IPS DF 4.7 (cell line): ENCODE results near the gene CD52.

ENCODE experiments used
- DNase-seq: peaks from one replicate; pipeline ENCODE4 v3.0.0-alpha.2; 2013; ENCODE audit warnings: low spot score; ENCODE audit errors: extremely low read depth

Gene CD52

DNA sequence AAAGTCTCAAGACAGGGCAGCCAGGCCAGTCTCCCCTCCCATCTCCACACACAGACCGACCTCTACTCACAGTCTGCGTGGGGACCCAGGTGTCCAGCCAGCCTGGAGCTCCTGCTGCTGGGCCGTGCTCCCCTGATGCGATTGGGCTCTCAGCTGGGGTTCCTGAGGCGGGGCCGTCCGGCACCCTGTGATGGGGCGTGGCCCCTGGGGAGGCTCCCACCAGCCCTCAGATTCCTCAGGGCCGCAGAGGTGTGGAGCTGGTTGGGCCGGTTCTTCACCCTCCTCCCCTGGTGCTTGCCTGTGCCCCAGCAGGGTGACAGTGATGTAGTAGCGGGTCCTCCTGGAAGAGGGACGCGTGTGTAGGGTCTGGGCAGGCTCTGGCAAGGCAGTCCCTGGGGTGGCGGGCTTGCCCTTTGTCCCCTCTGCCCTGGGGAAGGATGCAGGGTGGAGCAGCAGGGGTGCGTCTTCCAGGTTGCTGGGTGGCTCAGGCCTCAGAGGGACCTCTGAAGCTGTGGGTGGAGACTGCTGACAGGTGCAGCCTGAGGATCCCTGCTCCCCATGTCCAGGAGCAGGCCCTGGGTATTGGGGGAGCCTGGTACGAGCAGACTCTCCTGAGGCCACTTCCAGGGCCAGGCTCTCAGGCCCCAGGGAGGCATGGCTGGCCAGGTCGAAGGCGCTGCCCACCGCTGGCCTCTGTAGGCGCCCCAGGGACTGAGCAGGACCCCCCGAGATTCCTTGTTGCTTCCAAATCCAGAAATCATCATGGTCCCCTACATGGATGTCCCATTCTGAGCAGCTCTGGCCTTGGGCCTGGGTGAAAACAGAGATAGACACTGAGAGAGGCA, 36.4 kb downstream of the CD52 start, which contains the start of gene CRYBG2:
Gene CRYBG2 (minus strand): TSS at position 155 of the 845 bp plus-strand sequence. CDS start 7,473 bp downstream, outside the sequence.
- no peak for DNase-seq

DNA sequence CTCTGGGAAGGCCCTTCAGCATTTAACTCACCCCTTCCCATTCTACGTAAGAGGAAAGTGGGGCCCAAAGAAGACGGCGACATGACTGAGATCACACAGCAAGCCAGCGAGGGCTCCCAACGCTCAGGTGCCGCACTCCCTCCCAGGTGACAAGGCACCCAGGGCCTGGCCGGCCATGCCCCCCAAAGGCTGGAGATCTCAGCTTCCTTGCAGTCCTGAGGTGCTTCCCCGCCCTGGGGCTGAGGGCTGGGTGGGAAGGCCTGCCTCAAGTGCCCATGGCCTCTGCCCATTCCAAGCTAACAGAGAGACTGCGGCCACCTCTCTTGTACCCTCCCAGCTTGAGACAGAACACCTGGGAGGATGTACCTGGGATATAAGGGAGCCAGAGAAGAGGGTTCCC, 37.2 kb downstream of the CD52 start:
- no peak for DNase-seq

DNA sequence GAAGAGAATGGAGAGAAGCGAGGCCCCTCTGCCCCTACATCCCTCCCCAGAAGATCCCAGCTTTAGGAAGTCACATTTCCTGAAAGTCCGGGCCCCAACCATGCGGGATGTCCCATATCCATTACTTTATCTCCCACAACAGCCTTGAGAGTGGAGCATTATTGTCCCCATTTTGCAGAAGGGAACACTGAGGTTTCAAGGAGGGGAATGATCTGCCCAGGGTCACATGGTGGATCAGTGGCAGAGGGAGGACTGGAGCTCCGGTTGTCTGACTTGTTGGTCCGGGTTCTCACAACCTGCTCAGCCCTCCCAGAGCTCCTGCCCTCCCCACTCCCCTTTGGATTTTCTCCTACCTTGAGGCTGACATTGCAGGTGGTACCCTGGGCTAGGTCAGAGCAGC, 38.3 kb downstream of the CD52 start:
- no peak for DNase-seq

DNA sequence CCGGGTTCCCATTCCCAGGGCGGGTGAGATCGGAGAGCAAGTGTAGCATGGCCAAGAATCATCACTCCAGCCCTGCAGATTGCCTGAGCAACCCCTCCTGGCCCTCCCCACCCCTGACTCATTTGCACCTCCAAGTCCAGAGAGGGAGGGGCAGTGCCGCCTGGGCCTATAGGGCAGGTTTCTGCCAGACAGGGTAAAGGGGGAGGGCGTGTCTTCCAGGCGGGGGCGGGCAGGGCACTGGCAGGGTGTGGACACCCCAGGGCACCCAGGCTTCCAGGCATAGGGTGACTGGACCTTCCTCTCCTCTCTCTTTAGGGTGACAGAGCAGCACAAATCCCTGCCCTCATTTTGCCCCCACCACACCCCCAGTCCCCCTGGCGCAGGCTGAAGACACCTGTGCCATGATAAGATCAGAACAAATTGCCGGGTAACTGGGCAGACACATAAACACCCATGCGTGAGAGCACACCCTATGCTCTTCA, 39.4 kb downstream of the CD52 start:
- DNase-seq: no peak

DNA sequence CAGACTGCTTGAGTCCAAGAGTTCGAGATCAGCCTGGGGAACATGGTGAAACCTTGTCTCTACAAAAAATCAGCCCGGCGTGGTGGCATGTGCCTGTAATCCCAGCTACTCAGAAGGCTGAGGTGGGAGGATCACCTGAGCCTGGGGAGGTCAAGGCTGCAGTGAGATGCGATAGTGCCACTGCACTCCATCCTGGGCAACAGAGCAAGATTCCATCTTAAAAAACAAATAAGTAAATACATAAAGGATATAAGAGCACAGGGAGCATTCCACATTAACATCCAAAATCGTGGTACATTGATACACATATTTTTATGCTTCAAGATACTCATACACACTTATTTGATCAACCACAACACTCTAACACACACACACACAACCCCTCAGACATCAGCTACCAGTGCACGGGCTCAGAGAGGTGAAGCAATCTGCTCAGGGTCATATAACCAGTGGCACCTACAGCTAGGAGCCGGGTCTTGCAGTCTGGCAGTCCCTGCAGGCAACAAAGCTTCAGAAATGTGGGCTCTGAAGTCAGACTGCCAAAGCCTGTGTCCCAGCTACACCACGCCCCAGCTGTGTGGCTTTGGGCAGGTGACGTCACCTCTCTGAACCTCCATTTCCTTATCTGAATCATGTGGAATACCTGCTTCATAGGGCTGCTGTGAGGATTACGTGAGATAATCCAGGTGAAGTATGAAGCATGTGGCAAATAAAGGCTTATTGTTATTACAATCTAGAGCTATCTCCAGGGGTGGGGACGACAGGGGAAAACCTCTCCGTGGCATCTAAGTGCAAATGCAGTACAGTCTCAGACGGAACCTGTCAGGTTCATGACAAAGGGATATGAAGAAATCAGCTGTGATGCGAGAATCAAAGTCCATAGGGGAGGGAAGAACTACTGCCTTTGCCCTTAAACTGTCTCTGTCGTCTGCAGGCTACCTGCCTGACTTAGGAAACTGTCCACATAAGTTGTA, 40.9 kb downstream of the CD52 start:
- DNase-seq: no peak

DNA sequence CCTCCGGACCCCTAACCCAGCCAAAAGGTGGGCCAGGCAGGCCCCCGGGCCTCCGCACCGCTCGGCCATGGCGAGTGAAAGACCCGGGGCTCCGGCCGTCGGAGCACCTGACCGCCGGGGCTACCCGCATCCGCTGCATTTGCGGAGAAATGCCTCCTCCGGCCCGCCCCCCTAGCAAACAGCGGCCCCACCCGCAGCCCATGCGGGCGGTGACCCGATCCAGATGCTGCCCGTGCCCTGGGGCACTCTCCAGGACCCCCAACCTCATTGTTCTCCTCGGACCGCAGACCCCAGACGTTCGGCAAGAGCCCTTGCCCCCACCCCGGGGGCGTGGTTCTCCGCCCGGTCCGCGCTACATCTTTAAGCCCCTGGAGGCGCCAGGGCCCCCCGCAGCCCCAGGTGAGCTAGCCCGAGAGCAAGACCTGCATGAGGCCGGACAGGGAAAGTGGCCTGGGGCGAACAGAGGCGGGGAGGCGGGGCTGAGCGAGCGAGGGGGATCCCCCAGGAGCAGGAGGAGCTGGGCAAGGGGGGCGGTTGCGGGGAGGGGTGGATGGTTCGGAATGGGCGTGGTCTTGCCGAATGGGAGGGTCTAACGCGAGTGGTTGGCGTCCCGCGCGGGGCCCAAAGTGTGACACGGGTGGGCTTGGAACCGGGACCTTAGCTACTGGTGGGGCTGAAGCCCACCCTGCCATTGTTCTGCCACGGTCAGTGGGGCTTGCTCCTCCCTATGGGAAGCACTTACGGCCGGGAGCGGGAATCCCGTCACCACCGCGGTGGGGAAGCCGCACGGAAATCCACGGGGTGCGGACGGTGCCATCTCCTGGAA, 42.4 kb downstream of the CD52 start:
- no peak for DNase-seq

DNA sequence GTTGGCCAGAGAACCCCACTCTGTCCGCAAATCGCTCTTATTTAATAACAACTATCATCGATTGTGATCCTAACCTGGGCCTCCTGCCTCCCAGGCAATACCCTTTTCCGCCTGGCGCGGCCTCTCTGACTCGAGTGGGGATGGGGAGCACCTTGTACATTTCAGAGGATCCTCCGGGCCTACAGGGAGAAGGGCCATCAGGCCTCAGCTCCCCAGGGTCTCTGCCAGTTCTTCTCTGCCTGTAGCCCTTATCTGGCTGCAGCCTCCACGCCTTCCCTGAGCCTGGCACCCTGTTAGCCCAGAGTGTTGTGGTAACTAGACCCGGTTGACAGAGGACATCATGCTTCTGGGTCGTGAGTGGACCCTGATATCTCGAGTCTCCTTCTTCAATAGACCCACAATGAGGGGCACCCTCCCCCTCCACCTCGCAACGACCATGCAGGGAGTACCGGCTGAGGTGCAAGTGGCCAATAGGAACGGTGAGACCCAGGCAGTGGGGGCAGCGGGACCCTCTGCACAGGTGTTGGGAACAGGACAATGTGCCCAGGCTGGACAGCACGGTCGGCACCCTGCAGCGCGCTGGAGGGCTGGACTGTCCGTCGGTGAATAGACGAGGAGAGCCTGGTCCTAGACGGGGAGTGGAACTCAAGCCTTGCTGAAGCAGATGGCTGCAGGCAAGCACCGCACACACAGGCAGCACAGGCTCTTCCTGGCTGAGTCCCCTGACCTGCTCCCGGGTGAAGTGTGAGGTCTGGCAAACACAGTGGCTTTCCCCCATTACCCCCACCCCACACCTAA, 43.2 kb downstream of the CD52 start:
- no peak for DNase-seq

DNA sequence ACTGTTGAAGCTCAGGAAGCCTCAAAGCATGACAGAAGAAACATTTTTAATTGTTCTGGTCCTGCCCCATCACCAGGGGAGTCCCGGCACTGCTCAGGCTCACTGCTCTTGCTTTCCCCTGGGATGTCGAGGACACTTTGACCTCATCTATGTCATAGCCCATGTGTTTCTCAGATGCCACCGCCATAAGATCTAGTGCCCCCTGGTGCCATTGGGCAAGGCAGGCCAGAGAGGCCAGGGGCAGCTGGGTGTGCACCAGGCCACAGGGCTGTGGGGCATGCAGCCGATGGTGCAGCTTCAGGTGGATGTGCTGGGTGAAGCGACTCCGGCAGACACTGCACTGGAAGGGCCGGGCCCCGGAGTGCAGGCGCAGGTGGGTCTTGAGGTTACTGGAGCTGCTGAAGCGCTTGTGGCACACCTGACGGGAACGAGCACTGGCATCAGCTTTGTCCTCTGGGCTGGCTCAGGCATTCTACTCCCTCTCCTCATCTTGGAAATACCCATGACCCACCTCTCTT, 43.9 kb downstream of the CD52 start:
- DNase-seq: no peak

DNA sequence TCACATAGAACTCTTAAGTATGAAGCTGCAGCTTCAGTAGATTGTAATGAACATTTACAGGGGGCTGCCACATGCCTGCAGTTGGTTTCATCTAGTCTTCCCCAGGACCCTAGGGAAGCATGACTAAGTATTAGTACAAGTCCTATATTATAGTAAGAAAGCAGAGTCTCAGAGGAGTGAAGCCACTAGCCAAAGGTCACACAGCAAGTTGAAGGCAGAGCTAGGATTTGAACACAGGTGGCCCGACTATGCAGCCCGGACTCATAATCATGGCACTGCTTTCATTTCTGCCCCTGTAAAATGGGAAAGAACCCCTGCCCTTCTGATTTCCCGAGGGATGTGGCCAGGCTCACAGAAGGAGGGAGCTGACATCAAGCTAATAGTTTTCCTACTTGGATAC, 44.6 kb downstream of the CD52 start:
- no peak for DNase-seq

DNA sequence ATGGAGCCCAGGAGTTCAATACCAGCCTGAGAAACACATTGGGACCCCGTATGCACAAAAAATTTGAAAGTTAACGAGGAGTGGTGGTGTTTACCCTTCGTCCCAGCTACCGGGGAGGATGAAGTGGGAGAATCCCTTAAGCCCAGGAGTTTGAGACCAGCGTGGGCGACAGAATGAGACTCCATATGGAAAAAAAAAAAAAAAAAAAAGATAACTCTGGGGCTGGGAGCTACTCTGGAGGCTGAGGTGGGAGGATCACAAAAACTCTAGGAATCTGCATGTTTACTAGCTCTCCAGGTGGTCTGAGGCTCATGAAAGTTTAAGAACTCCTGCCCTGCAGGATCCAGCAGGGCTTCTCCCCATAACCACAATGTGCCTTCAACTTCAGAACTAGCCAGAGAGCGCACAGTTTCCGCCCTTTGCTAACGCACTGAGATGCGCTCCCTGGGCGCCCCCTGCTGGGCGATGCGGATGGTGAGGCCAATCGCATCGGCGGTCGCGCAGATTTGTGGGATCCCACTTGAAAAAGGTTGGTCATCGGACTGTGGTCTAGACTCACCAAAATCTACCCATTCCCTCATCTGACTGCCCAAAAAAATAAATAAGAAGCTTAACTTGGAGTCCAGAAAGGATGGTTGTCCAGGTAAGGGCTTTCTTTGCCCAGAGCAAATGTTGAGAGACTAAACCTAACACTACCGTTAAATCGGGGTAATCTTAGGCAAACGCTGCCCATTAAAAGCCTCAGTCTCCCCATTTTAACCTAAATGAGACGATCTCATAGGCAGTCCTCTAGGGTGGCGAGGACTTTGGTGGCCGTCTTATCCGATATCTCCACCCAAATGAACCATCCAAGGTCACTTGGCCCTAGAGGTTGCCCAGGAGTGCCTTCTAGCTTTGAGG, 46.0 kb downstream of the CD52 start:
- DNase-seq: peak; percentile 79

DNA sequence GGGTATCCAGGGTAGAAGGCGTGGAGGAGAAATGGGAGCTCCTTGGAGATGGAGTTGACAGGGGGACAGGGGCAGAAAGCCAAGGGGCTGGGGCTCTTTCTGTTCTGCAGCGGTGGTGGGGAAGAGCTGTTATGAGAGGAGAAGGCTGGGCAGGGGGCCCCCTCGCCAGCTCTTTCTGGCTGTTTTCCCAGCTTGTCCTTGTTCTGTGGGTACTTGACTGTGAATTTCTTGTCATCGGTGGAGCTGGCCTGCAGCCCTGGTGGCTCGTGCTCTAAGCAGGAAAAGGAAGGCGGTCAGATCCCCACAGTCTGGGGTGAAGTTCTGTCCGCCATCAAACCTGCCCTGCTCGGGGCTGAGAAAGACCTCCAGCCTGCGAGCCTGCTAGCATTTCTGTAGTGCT, 47.2 kb downstream of the CD52 start:
- no peak for DNase-seq

DNA sequence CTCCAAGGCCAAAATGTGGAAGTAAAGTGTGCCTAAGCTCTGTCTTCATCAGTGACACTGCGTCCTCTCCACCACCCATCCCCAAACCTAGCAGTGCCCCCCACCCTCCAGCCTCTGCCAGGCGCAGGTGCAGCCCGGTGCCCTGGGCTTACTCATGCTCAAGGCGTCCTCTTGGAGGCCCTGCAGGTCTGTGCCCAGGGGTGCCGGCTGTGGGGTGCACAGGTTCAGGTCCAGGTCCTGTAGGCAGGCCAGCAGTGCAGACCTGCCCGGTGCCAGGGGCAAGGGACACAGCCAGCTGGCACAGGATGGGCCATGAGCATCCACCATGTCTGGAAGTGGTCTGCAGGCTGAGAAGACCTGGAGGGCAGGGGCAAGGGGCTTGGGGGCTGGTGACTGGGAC, 49.7 kb downstream of the CD52 start:
- DNase-seq: no peak

DNA sequence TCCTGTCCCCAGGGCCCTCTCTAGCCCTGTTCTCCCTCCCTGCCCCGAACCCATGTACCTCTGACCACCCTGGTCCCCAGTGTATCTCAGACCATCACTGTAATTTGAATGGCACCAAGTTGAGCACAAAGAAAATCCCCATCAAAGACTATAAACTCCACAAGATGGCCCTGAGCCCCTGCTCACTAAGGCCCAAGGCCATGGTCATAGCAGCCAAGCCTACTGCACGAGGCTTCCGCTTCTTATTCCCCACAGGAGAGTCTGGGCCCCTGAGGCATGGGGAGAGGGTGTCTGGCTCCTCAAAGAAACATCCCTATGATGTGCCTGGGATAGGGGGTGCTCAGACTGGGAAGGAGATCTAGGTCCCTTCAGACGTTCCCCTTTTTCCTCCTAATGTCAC, 50.2 kb downstream of the CD52 start:
- DNase-seq: no peak

DNA sequence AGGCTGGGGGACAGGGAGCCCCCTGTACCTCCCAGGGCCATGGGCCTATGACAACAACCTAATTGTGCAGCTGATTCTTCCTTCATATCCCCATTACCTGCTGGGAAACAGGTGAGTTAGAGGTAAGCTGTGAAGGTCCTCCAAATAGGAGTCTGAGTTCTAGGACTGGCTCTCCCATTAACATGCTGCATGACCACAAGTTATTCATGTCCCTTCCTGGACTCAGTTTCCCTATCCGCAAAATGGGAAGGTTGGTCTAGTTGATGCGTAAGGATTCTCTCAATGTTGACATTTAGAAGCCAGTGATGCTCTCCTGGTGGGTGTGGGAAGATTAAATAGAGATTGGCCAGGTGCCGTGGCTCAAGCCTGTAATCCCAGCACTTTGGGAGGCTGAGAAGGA, 50.7 kb downstream of the CD52 start:
- no peak for DNase-seq
